Fibroblast of mammary gland (primary cell): Measurements from ENCODE around the gene CAPS.
"Not testable (repeated sequence)": the region's sequence is repeated elsewhere in the genome, so short reads cannot be mapped to it uniquely, and the experiment has no call there.

ENCODE experiments used
- DNase-seq: peaks from one replicate; pipeline ENCODE4 v3.0.0-alpha.2; 2010; ENCODE audit warnings: low read depth
- H3K4me3 ChIP-seq: 2 replicates; pipeline ENCODE4 v1.5.1; 2011; ENCODE audit warnings: low read depth, mild to moderate bottlenecking, low read length, moderate library complexity; ENCODE audit not compliant: control insufficient read depth
- CTCF ChIP-seq: conservative IDR thresholded peaks from 2 replicates; pipeline ENCODE4 v1.5.1; 2011; ENCODE audit warnings: low read depth, low read length, inconsistent platforms; ENCODE audit not compliant: control insufficient read depth, insufficient read depth

The CAPS gene

GRCh38 chr19:5877427-5877826 lies 36.6 kb upstream of the CAPS start:
- TF ChIP-seq CTCF = no peak
- H3K4me3 ChIP-seq = no peak overlapping the region
- DNase-seq = no peak

GRCh38 chr19:5877882-5878281 lies 36.2 kb upstream of the CAPS start:
- TF ChIP-seq CTCF = no peak
- no peak for DNase-seq
- no peak overlapping the region for H3K4me3 ChIP-seq

- DNase-seq = no peak
- no peak for TF ChIP-seq CTCF
- H3K4me3 ChIP-seq = no peak overlapping the region
Observed at GRCh38 chr19:5880196-5880595, 33.9 kb upstream of the CAPS start.

- peak; percentile 57 for DNase-seq
- no peak for TF ChIP-seq CTCF
- no peak overlapping the region for H3K4me3 ChIP-seq
Observed at GRCh38 chr19:5880604-5881078, 33.4 kb upstream of the CAPS start.

- no peak overlapping the region for H3K4me3 ChIP-seq
- DNase-seq = no peak
- TF ChIP-seq CTCF = no peak
Observed at GRCh38 chr19:5881543-5882299, 32.3 kb upstream of the CAPS start.

GRCh38 chr19:5882421-5882968 lies 31.6 kb upstream of the CAPS start:
- H3K4me3 ChIP-seq = no peak overlapping the region
- TF ChIP-seq CTCF = no peak
- DNase-seq = no peak

GRCh38 chr19:5883157-5883873 lies 30.7 kb upstream of the CAPS start:
- DNase-seq, H3K4me3 ChIP-seq: not testable (repeated sequence)

- H3K4me3 ChIP-seq, DNase-seq: not testable (repeated sequence)
Observed at GRCh38 chr19:5884065-5884811, 29.8 kb upstream of the CAPS start.
